ENCODE data around the gene WNK2.

DNA sequence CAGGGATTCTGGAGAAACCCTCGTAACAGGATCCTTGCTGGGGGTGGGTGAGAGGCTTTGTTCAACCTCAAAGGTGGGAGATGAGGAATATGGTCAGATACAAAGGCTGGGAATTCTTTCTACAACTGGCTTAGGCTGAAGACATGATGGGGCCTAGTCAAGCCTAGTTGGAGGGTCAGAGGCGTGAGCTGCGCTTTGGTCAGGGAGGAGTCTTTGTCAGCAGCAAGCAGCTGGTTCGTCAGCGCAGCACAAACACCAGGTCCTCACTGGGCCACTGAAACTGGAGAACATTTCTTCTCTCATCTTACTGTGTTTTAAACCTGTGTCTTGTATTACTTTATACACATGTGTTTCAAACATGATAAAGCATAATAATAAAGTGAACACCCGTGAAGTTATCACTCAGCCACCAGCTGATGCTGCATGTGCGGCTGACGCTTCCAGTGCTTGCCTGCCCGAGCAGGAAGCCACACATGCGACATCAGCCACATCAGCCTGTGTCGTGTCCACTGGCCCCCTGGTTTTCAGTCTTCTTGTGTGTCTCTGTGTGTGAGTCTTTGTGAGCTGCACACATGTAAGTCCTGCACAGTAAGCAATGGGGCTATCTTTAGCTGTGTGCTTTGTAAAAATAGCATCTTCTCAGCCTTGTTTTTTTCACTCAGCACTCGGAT lies 81.5 kb downstream of the WNK2 start:
- no peak for TF ChIP-seq EZH2 (IDR thresholded peaks at IDR 0.05)
- no peak for TF ChIP-seq POLR2AphosphoS5 (IDR thresholded peaks at IDR 0.05; ENCODE audit: borderline replicate concordance, low read depth, low read length)
